Measurements from ENCODE around the gene PRDM2.
"Not testable (repeated sequence)": the region's sequence is repeated elsewhere in the genome, so short reads cannot be mapped to it uniquely, and the experiment has no call there.

Gene PRDM2

GRCh38 chr1:13699936-13700520, at the start of gene PRDM2:
Gene PRDM2 (plus strand): TSS chr1:13700188. CDS start chr1:13715606, 15,418 bp downstream.
- peak; percentile 52 for DNase-seq (ENCODE audit: low spot score)

GRCh38 chr1:13651279-13651678, 48.7 kb upstream of the PRDM2 start:
- DNase-seq (ENCODE audit: low spot score), result no peak

- DNase-seq (ENCODE audit: low spot score), result no peak
These were observed 47.8 kb upstream of the PRDM2 start for GRCh38 chr1:13652238-13652637.

- no peak for DNase-seq (ENCODE audit: low spot score)
These were observed 38.4 kb upstream of the PRDM2 start for GRCh38 chr1:13661539-13661938.

- no peak for DNase-seq (ENCODE audit: low spot score)
These were observed 37.5 kb upstream of the PRDM2 start for GRCh38 chr1:13662493-13662892.

- DNase-seq (ENCODE audit: low spot score), result no peak
These were observed 36.0 kb upstream of the PRDM2 start for GRCh38 chr1:13663969-13664368.

- no peak for DNase-seq (ENCODE audit: low spot score)
These were observed 35.5 kb upstream of the PRDM2 start for GRCh38 chr1:13664451-13664850.

GRCh38 chr1:13666317-13666716, 33.7 kb upstream of the PRDM2 start:
- DNase-seq (ENCODE audit: low spot score), result no peak

- DNase-seq (ENCODE audit: low spot score), result no peak
These were observed 32.3 kb upstream of the PRDM2 start for GRCh38 chr1:13667691-13668090.

- DNase-seq (ENCODE audit: low spot score), result no peak
These were observed 25.6 kb upstream of the PRDM2 start for GRCh38 chr1:13674377-13674776.

- no peak for DNase-seq (ENCODE audit: low spot score)
These were observed 24.8 kb upstream of the PRDM2 start for GRCh38 chr1:13675151-13675651.

- DNase-seq (ENCODE audit: low spot score), result no peak
These were observed 22.1 kb upstream of the PRDM2 start for GRCh38 chr1:13677896-13678295.

GRCh38 chr1:13679651-13680050, 20.3 kb upstream of the PRDM2 start:
- DNase-seq (ENCODE audit: low spot score), result no peak

- not testable (repeated sequence) for DNase-seq (ENCODE audit: low spot score)
These were observed 19.4 kb upstream of the PRDM2 start for GRCh38 chr1:13680609-13681008.

GRCh38 chr1:13681921-13682320, 18.1 kb upstream of the PRDM2 start:
- no peak for DNase-seq (ENCODE audit: low spot score)

- DNase-seq (ENCODE audit: low spot score), result no peak
These were observed 17.5 kb upstream of the PRDM2 start for GRCh38 chr1:13682444-13682843.

GRCh38 chr1:13683206-13683605, 16.8 kb upstream of the PRDM2 start:
- no peak for DNase-seq (ENCODE audit: low spot score)

GRCh38 chr1:13687151-13687715, 12.8 kb upstream of the PRDM2 start:
- DNase-seq (ENCODE audit: low spot score), result no peak

- not testable (repeated sequence) for DNase-seq (ENCODE audit: low spot score)
These were observed 6.9 kb upstream of the PRDM2 start for GRCh38 chr1:13693094-13693493.

- DNase-seq (ENCODE audit: low spot score), result no peak
These were observed 4.9 kb upstream of the PRDM2 start for GRCh38 chr1:13694886-13695684.

GRCh38 chr1:13697738-13698137, 2.2 kb upstream of the PRDM2 start:
- DNase-seq (ENCODE audit: low spot score), result no peak

- no peak for DNase-seq (ENCODE audit: low spot score)
These were observed 478 bp upstream of the PRDM2 start for GRCh38 chr1:13699510-13699909.
